Globus pallidus (tissue), 1 donor: Measurements from ENCODE around the gene LRRC37A3.
"Not testable (repeated sequence)": the region's sequence is repeated elsewhere in the genome, so short reads cannot be mapped to it uniquely, and the experiment has no call there.

Source experiments
- DNase-seq: peaks from one replicate; pipeline ENCODE4 v3.0.0-alpha.2; 2015; ENCODE audit warnings: low spot score

The LRRC37A3 gene

DNA sequence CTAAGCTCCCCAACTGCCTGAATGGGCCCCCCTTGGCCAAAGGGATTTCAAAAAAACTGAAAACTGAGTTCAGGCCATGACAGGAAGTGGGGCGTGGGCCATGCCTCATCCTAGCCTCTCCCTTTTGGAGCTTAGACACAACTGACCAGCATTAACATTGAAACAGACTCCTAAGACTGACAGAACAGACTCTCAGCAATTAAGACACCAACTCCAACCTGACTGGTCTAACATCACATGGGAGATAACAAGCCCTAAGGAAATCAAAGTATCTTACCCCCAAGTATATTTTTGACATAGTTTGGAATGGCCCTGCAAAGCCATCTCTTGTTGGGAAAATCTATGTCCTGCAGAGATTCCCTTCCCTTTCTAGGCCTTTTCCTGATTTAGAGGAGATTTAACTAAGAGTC, 88.6 kb downstream of the LRRC37A3 start:
- not testable (repeated sequence) for DNase-seq

DNA sequence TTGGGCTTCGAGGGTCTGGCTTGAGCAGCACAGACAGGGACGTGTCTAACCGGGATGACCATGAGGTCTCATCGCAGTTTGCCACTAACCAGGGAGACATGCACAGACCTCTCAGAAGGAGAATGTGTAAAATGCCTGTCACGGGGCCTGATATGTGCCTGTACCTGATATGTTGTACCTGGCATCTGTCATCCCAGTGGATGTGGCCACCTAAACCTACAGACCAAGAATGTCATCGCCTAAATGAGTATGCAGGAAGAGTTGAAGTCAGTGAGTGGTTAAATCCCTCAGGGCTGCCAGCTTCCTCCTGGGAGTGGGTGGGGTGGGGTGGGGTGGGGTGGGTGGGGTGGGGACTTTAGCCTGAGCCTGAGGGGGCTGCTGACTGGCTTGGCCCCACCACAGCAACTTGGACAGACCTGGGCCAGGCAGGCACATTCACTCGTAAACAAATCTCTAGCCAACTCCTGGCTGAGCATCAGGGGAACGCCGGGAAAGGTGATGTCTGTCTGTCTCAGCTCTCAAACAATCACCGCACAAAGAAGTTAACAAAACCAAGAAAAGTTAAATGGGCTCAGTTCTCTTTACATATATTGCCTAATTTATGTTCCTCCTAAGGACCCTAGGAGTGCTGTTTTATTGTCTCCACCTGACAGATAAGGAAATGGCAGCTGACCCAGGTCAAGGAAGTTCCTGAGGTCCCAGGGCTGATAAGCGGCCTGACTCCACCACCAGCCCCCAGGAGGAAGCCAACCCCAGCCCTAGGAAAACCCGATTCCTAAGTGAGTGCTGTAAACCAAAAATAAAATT, 89.3 kb downstream of the LRRC37A3 start:
- not testable (repeated sequence) for DNase-seq

DNA sequence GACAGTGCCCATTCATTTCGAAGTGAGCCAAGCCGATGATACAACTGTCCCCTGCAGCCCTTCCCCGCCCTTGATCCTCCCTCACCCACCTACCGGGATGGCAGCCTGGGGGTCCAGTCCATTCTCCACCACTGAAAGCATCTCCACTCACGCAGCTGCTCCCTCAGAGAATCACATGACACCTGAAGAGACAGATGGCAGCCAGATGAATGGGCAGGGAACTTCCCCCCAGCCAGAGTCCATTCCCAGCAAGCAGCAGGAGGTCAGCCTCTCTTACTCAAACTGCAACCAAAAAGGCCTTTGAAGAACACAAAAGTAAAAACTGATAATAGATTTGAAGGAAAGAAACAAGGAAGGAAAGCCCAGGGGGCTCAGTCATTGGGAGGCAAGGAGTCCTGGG, 90.2 kb downstream of the LRRC37A3 start:
- DNase-seq: not testable (repeated sequence)

DNA sequence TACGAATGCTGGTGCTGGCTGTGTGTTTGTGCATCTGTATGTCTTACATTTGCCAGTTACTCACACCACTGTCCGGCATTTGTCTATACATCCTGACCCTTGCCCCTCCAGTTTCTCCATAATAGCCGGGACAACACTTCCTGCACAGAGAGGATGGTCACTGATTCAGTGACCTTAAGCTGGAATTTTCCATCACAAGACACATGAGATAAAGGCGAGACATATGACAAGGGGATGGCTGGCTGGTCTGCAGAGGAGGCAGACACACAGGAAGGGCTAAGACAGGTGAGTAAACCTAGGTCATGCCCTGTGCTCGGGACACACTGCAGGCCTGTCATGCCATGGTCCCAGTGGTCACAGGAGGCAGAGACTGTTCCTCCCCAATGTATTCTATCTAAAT, 100.4 kb downstream of the LRRC37A3 start:
- DNase-seq: not testable (repeated sequence)

DNA sequence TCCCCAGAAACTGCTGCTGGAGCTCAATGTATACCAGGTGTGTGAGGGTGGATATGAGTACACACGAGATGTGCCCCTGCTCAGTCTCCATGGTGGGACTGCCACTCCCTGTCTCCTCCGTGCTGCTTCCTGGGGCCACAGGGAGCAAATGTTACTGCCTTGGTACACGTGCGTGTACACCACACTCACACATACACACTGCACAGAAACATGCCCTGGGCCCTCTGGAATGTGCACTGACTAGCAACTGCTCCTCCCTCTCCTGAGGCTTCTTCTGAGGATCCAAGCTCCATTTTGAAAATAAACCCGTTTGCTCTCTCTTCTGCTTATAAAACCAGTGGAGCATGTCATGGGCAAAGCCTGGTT, 103.5 kb downstream of the LRRC37A3 start:
- DNase-seq: not testable (repeated sequence)

DNA sequence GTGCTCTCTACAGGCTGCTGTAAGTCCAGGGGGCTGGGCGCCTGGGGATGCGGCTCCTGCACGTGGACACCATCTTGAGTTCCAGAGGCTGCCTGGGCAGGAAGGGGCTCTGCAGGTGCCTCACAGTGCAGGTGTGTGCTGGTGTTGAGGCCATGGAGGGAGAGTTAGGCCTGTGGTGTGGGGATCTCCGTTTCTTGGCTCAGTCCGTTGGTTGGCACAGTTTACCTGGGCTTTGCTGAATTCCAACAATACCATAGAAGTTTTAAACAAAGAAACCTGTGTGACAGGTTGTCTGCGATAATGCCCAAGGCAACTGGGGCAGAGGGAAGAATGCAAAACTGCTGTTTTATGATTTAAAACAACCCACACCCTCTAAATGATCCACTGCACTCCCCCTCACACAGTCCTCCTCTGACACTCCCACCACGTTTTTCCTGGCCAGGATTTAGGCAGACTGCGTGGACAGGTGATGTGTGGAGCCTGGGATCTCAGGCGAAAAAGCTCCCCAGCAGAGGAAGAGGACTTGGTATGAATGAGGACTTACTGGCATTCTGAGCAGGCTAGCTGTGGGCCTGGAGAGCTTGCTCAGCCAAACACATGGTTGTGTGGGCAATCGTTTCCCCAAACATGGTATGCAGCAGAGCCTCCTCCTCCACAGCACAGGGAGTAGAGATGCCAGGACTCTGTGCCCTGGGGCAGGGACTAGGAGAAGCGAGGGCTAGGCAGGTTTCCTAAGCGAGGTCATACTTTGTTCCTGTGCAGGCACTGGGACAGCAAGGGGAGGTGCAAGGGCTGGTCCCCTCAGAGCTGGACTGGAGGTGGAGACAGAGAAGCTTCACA, 104.1 kb downstream of the LRRC37A3 start:
- not testable (repeated sequence) for DNase-seq

DNA sequence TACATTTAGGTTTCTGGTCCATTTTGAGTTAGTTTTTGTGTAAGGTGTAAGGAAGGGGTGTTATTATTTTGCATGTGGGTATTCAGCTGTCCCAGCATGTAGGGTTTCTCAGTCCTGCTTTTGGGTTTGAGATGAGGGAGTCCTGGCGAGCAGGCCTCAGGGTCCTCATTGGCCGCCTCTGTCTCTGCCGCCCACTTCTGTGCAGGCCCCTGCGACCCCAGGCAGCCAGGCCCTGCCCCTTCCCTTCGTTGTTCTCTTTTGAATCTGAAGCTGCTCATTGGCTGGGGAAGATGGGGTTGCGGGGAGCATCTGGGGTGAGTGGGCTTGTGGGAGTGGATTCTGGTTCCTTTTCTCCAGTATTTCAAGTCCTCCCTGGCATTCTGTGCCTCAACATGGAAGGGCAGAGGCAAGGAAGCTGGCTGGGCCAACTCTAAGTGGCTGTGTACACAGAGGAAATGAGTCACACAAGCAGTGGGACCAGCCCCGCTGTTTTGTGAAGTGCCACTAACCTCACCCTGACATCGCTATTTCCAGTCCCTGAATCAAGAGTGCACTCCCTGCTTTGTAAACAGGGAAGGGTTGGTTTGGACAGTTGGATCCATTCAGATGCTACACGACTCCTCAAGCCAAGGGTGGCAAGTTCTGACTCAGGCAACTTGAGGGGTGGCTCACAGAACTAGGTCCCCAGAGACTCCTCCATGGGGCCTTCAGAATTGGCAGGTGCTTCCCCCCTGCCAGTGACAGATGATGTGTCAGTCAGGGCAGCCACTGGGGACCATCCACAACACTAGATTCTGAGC, 110.9 kb downstream of the LRRC37A3 start:
- DNase-seq: not testable (repeated sequence)
